GM21381 (cell line): Measurements from ENCODE around the gene SHISA8.

ENCODE experiments used
- ATAC-seq: cut with Tn5 transposase; IDR thresholded peaks from one replicate; pipeline ENCODE4 v1.9.1; 2021; ENCODE audit warnings: mild to moderate bottlenecking, moderate library complexity; ENCODE audit not compliant: unreplicated experiment

SHISA8 gene

GRCh38 chr22:41915786-41916493 lies 1.1 kb upstream of the SHISA8 start:
- ATAC-seq, result no peak

- no peak for ATAC-seq
Observed at GRCh38 chr22:41914611-41915034, 251 bp downstream of the SHISA8 start.

GRCh38 chr22:41913842-41914534 lies 886 bp downstream of the SHISA8 start:
- no peak for ATAC-seq

GRCh38 chr22:41913040-41913719 lies 1.7 kb downstream of the SHISA8 start:
- ATAC-seq, result no peak

- no peak for ATAC-seq
Observed at GRCh38 chr22:41912338-41913039, 2.4 kb downstream of the SHISA8 start.

GRCh38 chr22:41911001-41911611 lies 3.8 kb downstream of the SHISA8 start:
- no peak for ATAC-seq

GRCh38 chr22:41910050-41911000 lies 4.5 kb downstream of the SHISA8 start:
- no peak for ATAC-seq

- ATAC-seq, result no peak
Observed at GRCh38 chr22:41909310-41910049, 5.4 kb downstream of the SHISA8 start.

- ATAC-seq, result no peak
Observed at GRCh38 chr22:41908411-41909309, 6.2 kb downstream of the SHISA8 start.

GRCh38 chr22:41907436-41908401 lies 7.2 kb downstream of the SHISA8 start:
- ATAC-seq, result no peak

- no peak for ATAC-seq
Observed at GRCh38 chr22:41906822-41907221, 8.1 kb downstream of the SHISA8 start.

GRCh38 chr22:41905411-41906202 lies 9.3 kb downstream of the SHISA8 start:
- ATAC-seq, result no peak

- ATAC-seq, result no peak
Observed at GRCh38 chr22:41904450-41905410, 10.1 kb downstream of the SHISA8 start.

- ATAC-seq, result no peak
Observed at GRCh38 chr22:41902932-41903421, 11.9 kb downstream of the SHISA8 start.

- no peak for ATAC-seq
Observed at GRCh38 chr22:41902016-41902415, 12.9 kb downstream of the SHISA8 start.
